HL-60/S4 (cell line): ENCODE results near the gene F7.

Experiments
- in situ Hi-C: fragments of 300-500 bp; cut with MboI; formaldehyde crosslinking; loops from 2 replicates; pipeline ENCODE4 v1.14.3; 2022; ENCODE audit warnings: low sequenced_read_pairs

F7 gene

GRCh38 chr13:113116871-113117271, 11.3 kb downstream of the F7 start:
- in situ Hi-C loops: no loop called here

GRCh38 chr13:113117335-113117872, 11.8 kb downstream of the F7 start:
- in situ Hi-C loops: no loop called here

- in situ Hi-C loops: no loop called here
These were observed 12.3 kb downstream of the F7 start for GRCh38 chr13:113117911-113118260.

- in situ Hi-C loops: no loop called here
These were observed 12.8 kb downstream of the F7 start for GRCh38 chr13:113118261-113119021.

GRCh38 chr13:113119166-113119821, 13.7 kb downstream of the F7 start:
- in situ Hi-C loops: no loop called here

- in situ Hi-C loops: no loop called here
These were observed 14.2 kb downstream of the F7 start for GRCh38 chr13:113119822-113120189.

GRCh38 chr13:113120300-113121182, 14.9 kb downstream of the F7 start:
- in situ Hi-C loops: no loop called here

GRCh38 chr13:113121183-113121927, 15.8 kb downstream of the F7 start:
- in situ Hi-C loops: no loop called here

GRCh38 chr13:113121928-113122471, 16.4 kb downstream of the F7 start:
- in situ Hi-C loops: no loop called here

GRCh38 chr13:113122550-113123225, 17.1 kb downstream of the F7 start, which contains the start of gene F10:
F10 (plus strand) TSS chr13:113122799; CDS start chr13:113122856, 57 bp downstream.
- in situ Hi-C loops: no loop called here

- in situ Hi-C loops: no loop called here
These were observed 17.9 kb downstream of the F7 start for GRCh38 chr13:113123226-113124201.

GRCh38 chr13:113124211-113124970, 18.8 kb downstream of the F7 start:
- in situ Hi-C loops: no loop called here

GRCh38 chr13:113125506-113126264, 20.1 kb downstream of the F7 start:
- in situ Hi-C loops: no loop called here

GRCh38 chr13:113126265-113127150, 20.9 kb downstream of the F7 start:
- in situ Hi-C loops: no loop called here

- in situ Hi-C loops: no loop called here
These were observed 23.9 kb downstream of the F7 start for GRCh38 chr13:113129480-113129879.
